Coronary artery (tissue), 2 donors: ENCODE results near the gene KCTD20.

Experiments
- DNase-seq: peaks from one replicate; pipeline ENCODE4 v3.0.0-alpha.2; 2017; ENCODE audit warnings: low spot score
- H3K27ac ChIP-seq, 2 donors: fragments of 200-600 bp; sonication (generic); one replicate each; pipeline ENCODE4 v1.5.1; 2016 to 2019
- H3K4me3 ChIP-seq: fragments of 200-600 bp; sonication (generic); 2 replicates; pipeline ENCODE4 v1.5.1; 2016; ENCODE audit warnings: mild to moderate bottlenecking, moderate library complexity
- CTCF ChIP-seq: fragments of 200-600 bp; sonication (generic); IDR thresholded peaks from one replicate; pipeline ENCODE4 v1.5.1; 2019; ENCODE audit warnings: antibody characterized with exemption

KCTD20 gene

DNA sequence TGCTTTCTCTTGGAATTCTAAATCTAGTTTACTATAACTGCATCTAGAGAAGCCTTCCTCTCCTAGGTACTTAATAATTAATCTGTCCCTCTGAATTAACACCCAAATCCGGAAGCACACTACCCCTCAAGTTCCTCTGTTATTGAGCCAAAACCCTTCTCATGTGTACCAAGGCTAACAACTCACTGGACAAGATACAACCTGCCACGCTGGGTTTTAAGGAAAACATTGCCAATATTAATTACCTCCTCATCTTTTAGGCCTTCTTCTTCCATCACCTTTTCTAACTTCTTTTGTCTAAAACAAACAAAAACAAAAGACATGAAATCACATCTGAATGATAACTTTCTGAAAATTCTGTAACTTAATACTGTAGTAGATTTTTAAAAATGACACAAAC is 82.5 kb downstream of the KCTD20 start:
- no peak for TF ChIP-seq CTCF
- Histone ChIP-seq H3K4me3 (no peak overlapping the region), H3K27ac (no peak overlapping the region)
- no peak for DNase-seq

- no peak for TF ChIP-seq CTCF
- H3K27ac ChIP-seq: no peak overlapping the region
- no peak overlapping the region for H3K4me3 ChIP-seq
- DNase-seq: no peak
Observed at GRCh38 chr6:36526066-36526465, 83.3 kb downstream of the KCTD20 start.

DNA sequence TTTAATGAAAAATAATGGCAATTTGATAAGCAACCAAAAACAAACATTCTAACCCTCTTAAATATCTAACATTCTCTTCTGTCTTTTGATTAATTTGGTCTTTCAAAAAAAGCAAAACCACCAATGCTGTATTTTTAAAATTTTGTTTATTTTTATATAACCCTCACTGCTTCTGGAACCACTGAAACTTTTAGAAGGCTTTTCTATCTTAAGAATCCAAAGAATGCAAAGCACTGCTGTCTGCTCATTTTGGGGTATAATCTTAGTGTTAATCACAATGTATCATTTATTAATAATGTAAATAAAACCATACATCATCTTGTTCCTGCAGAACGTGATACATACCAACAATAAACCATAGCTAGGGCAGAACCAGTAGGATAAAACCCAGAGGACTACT is 90.5 kb downstream of the KCTD20 start:
- no peak for DNase-seq
- Histone ChIP-seq H3K27ac (no peak overlapping the region), H3K4me3 (no peak overlapping the region)
- no peak for TF ChIP-seq CTCF

DNA sequence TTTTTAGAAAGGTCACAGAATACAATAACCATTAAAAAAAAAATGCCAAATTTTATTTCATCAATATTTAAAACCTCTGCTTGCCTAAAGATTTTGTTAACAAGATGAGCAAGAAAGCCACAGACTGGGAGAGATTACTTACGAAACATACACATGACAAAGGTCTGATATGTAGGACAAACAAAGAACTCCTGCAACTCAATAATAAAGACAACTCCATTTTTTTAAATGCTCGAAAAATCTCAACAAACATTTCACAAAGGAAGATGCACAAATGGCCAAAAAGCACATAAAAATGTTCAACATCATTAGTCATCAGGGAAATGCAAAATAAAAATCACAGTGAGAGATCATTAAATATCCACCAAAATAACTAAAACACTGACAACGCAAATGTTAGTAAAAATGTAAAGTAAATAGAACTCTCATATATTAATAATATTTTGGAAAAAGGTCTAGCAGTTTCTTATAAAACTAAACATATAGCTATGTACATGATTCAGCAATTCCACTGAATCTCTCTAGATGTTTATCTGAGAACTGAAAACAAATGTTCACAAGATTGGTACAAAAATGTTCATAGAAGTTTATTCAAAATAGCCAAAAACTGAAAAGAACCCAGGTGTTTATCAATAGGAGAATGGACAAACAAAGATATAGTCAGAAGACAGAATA is 94.2 kb downstream of the KCTD20 start:
- TF ChIP-seq CTCF: no peak
- no peak overlapping the region for H3K4me3 ChIP-seq
- DNase-seq: no peak
- H3K27ac ChIP-seq: no peak overlapping the region

GRCh38 chr6:36539814-36540568 is 97.2 kb downstream of the KCTD20 start:
- TF ChIP-seq CTCF: no peak
- Histone ChIP-seq H3K4me3 (no peak overlapping the region), H3K27ac (no peak overlapping the region)
- DNase-seq: no peak
